IPS DF 6.9 (cell line): ENCODE results near the gene CUL1.

Experiments used
- DNase-seq: peaks from one replicate; pipeline ENCODE4 v3.0.0-alpha.2; 2013; ENCODE audit warnings: low read depth, low spot score
- H3K27ac ChIP-seq: one replicate; pipeline ENCODE4 v1.5.1; 2013; ENCODE audit warnings: low read length, control low read depth
- H3K27me3 ChIP-seq: 2 replicates; pipeline ENCODE4 v1.6.1; 2013; ENCODE audit warnings: mild to moderate bottlenecking, low read length; ENCODE audit not compliant: control insufficient read depth, insufficient read depth
- H3K36me3 ChIP-seq: 2 replicates; pipeline ENCODE4 v1.6.1; 2013; ENCODE audit warnings: low read length; ENCODE audit not compliant: control insufficient read depth, insufficient read depth
- H3K4me1 ChIP-seq: 2 replicates; pipeline ENCODE4 v1.6.1; 2013; ENCODE audit warnings: low read length; ENCODE audit not compliant: control insufficient read depth, insufficient read depth
- H3K4me3 ChIP-seq: 2 replicates; pipeline ENCODE4 v1.5.1; 2013; ENCODE audit warnings: mild to moderate bottlenecking, low read length
- H3K9me3 ChIP-seq: 2 replicates; pipeline ENCODE4 v1.6.1; 2013; ENCODE audit warnings: low read length, inconsistent platforms; ENCODE audit not compliant: control insufficient read depth, insufficient read depth
- WGBS: extraction: QIAGEN DNeasy Blood & Tissue Kit; methylation state at CpG from one replicate; pipeline ENCODE4 v1.1.7; 2013; ENCODE audit warnings: mixed read lengths, missing lambda C conversion rate; ENCODE audit not compliant: insufficient read length, insufficient coverage; 5-methylcytosine and 5-hydroxymethylcytosine counted together

CUL1 gene

DNA sequence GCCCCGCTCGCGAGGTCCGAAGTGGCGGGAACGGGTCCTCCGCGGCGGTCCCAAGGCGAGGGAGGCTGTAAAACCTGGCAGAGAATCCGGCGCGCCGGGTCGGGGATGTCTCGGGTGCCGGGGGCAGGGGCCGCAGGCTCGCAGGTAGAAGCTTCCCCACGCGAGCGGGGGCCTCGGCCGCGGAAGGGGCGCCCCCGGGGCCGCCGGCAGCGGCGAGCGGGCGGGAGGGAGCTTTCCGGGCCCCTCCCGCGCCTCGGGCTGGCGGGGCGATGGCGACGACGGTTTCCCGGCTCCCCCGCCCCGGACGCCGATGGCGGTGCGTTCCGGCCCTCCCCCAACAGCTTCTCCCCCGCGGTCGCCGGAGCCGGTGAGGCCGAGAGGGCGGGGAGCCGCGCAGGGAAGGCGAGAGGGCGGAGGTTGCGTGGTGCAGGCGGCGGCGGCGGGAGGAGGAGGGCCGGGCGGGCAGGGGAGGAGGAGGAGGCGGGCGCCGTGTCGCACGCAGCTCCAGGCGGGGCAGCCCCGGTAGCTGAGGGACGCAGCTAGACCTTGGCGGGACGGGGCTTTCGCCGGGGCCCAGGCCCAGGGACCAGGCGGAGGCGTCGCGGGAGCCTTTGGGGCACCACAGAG, at the start of gene CUL1:
Gene CUL1, plus strand, starts transcription at position 507 of the 627 bp plus-strand sequence. CDS start 31,220 bp downstream, outside the sequence.
- no peak for DNase-seq
- H3K4me1 ChIP-seq, result peaks cover 5% of the 10 kb centered on the region
- no CpG with 5 or more reads among the region's 84 CpGs for WGBS
- H3K4me3 ChIP-seq, result peak within 1 kb of the TSS; percentile 84
- H3K27ac ChIP-seq, result no peak within 1 kb of the TSS
- H3K36me3 ChIP-seq, result no peaks in the 10 kb centered on the region
- no peaks in the 10 kb centered on the region for H3K27me3 ChIP-seq
- no peaks in the 10 kb centered on the region for H3K9me3 ChIP-seq

DNA sequence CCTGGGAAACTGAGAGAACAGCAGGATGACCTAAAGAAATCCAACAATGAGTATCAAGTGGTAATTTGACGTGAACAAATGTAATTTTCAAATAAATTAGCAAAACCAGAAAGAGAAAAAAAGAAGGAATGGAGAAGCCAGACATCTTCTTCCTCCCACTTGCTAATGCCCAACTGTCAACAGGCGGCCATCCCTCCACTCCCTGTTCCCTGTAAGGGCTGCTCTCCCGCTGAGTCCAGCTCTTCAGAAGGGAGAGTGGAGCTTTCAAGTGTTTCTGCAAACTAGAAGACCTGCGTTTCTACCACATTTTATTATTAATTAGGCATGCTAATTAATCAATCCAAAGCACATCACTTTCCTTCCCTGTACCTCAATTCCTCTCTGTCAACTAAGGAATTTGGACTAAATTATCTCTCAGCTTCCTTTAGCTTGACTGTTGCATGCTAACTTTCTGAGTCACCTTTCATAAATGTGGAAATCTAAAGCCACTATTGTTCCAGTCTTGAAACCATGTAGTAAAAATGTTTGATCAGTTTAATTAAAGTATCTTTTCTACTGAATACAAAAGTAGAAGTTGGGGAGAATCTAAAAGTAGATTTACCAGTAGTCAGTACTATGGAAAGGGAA, 48.4 kb upstream of the CUL1 start:
- no CpG with 5 or more reads among the region's 4 CpGs for WGBS
- no peak for DNase-seq
- H3K27me3 ChIP-seq, result no peaks in the 10 kb centered on the region
- H3K36me3 ChIP-seq, result no peaks in the 10 kb centered on the region
- H3K9me3 ChIP-seq, result no peaks in the 10 kb centered on the region
- no peak overlapping the region for H3K27ac ChIP-seq
- no peaks in the 10 kb centered on the region for H3K4me1 ChIP-seq
- H3K4me3 ChIP-seq, result no peak overlapping the region

- Histone ChIP-seq H3K4me3 (no peak overlapping the region), H3K27me3 (no peaks in the 10 kb centered on the region), H3K9me3 (no peaks in the 10 kb centered on the region), H3K4me1 (no peaks in the 10 kb centered on the region), H3K36me3 (no peaks in the 10 kb centered on the region), H3K27ac (no peak overlapping the region)
- no peak for DNase-seq
Measured at GRCh38 chr7:148652773-148653172, 45.9 kb upstream of the CUL1 start.

- H3K4me1 ChIP-seq, result no peaks in the 10 kb centered on the region
- no peak overlapping the region for H3K27ac ChIP-seq
- WGBS, result 100% methylated on average over 1 of the region's 4 CpGs
- H3K27me3 ChIP-seq, result no peaks in the 10 kb centered on the region
- H3K4me3 ChIP-seq, result no peak overlapping the region
- no peaks in the 10 kb centered on the region for H3K9me3 ChIP-seq
- DNase-seq, result no peak
- H3K36me3 ChIP-seq, result no peaks in the 10 kb centered on the region
Measured at GRCh38 chr7:148657929-148658328, 40.8 kb upstream of the CUL1 start.

- WGBS, result no CpG with 5 or more reads among the region's 2 CpGs
- DNase-seq, result no peak
- no peak overlapping the region for H3K27ac ChIP-seq
- H3K36me3 ChIP-seq, result no peaks in the 10 kb centered on the region
- H3K4me1 ChIP-seq, result no peaks in the 10 kb centered on the region
- no peak overlapping the region for H3K4me3 ChIP-seq
- H3K9me3 ChIP-seq, result no peaks in the 10 kb centered on the region
- H3K27me3 ChIP-seq, result no peaks in the 10 kb centered on the region
Measured at GRCh38 chr7:148661471-148661870, 37.2 kb upstream of the CUL1 start.

DNA sequence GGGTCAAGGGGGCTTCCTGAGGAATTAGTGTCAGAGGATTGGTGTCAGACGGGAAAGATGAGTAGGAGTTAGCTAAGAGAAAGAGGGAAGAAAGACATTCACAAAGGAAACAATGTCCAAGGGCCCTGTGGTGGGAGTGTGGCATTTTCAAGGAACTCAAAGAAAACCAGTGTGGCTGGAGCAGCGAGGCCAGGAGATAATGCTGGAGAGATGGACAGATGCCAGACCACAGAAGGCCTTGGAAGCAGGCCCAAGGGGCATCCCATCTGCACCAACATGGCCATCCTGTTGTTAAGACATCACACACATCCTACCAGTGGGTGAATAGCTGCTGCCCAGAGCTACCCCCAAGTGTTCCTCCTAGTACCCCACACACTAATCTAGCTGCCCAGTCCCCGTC, 36.1 kb upstream of the CUL1 start:
- Histone ChIP-seq H3K4me1 (no peaks in the 10 kb centered on the region), H3K36me3 (no peaks in the 10 kb centered on the region), H3K27me3 (no peaks in the 10 kb centered on the region), H3K27ac (no peak overlapping the region), H3K4me3 (no peak overlapping the region), H3K9me3 (no peaks in the 10 kb centered on the region)
- WGBS, result no CpG with 5 or more reads among the region's 3 CpGs
- DNase-seq, result no peak

DNA sequence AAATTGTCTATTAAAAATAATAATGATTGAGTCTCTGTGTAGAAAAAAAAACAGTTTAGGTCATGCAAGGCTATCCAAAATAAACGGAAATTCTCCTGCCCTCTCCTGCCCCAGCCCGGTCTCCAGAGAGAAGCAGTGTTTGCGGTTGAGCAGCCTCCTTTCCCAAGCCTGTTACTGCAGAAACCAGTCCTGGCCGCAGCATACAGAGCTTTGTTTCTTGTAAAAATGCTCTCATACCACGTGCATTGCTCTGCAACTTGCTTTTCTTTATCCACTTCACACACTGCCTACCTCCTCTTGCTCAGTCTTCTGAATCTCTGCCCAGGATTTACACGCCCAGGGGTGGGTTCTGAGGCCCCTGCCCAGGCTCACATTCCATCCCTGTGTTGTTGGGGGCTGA, 34.4 kb upstream of the CUL1 start:
- Histone ChIP-seq H3K27me3 (no peaks in the 10 kb centered on the region), H3K4me1 (no peaks in the 10 kb centered on the region), H3K9me3 (no peaks in the 10 kb centered on the region), H3K27ac (no peak overlapping the region), H3K4me3 (no peak overlapping the region), H3K36me3 (no peaks in the 10 kb centered on the region)
- no peak for DNase-seq
- no CpG with 5 or more reads among the region's 6 CpGs for WGBS

- no CpG with 5 or more reads among the region's 4 CpGs for WGBS
- no peak overlapping the region for H3K4me3 ChIP-seq
- no peak for DNase-seq
- no peak overlapping the region for H3K27ac ChIP-seq
- no peaks in the 10 kb centered on the region for H3K36me3 ChIP-seq
- H3K27me3 ChIP-seq, result no peaks in the 10 kb centered on the region
- no peaks in the 10 kb centered on the region for H3K9me3 ChIP-seq
- no peaks in the 10 kb centered on the region for H3K4me1 ChIP-seq
Measured at GRCh38 chr7:148665221-148665620, 33.5 kb upstream of the CUL1 start.

- Histone ChIP-seq H3K4me1 (no peaks in the 10 kb centered on the region), H3K9me3 (peaks cover 3% of the 10 kb centered on the region), H3K27ac (no peak overlapping the region), H3K36me3 (no peaks in the 10 kb centered on the region), H3K27me3 (no peaks in the 10 kb centered on the region), H3K4me3 (no peak overlapping the region)
- DNase-seq, result no peak
- no CpG with 5 or more reads among the region's 3 CpGs for WGBS
Measured at GRCh38 chr7:148669927-148670326, 28.8 kb upstream of the CUL1 start.

GRCh38 chr7:148670374-148670773, 28.3 kb upstream of the CUL1 start:
- Histone ChIP-seq H3K4me1 (no peaks in the 10 kb centered on the region), H3K27ac (no peak overlapping the region), H3K36me3 (no peaks in the 10 kb centered on the region), H3K27me3 (no peaks in the 10 kb centered on the region), H3K9me3 (peaks cover 3% of the 10 kb centered on the region), H3K4me3 (no peak overlapping the region)
- no peak for DNase-seq
- 100% methylated on average over 2 of the region's 4 CpGs for WGBS

- Histone ChIP-seq H3K27ac (no peak overlapping the region), H3K4me1 (no peaks in the 10 kb centered on the region)
- no CpG with 5 or more reads among the region's 4 CpGs for WGBS
Measured at GRCh38 chr7:148670807-148671206, 27.9 kb upstream of the CUL1 start.

More at GRCh38 chr7:148670807-148671206, 27.9 kb upstream of the CUL1 start:
- no peaks in the 10 kb centered on the region for H3K27me3 ChIP-seq
- no peaks in the 10 kb centered on the region for H3K36me3 ChIP-seq
- no peak overlapping the region for H3K4me3 ChIP-seq
- H3K9me3 ChIP-seq, result peaks cover 3% of the 10 kb centered on the region
- no peak for DNase-seq
